HuH-7.5 (cell line): ENCODE data around the gene ZNF382.
A peak's percentile ranks its signal among the peaks of the same experiment; 100 is the strongest.
"Not testable (repeated sequence)": the region's sequence is repeated elsewhere in the genome, so short reads cannot be mapped to it uniquely, and the experiment has no call there.

Source experiments
- DNase-seq: peaks from one replicate; pipeline ENCODE4 v3.0.0; 2011; ENCODE audit warnings: low spot score

Gene ZNF382

GRCh38 chr19:36605101-36605876, at the start of gene ZNF382:
Gene ZNF382, plus strand, starts transcription at chr19:36605313. Its CDS starts 4,602 bp downstream, at chr19:36609915.
- peak; percentile 32 for DNase-seq

GRCh38 chr19:36564391-36564790, 40.7 kb upstream of the ZNF382 start:
- no peak for DNase-seq

GRCh38 chr19:36572593-36573019, 32.5 kb upstream of the ZNF382 start:
- DNase-seq, result no peak

GRCh38 chr19:36573020-36573894, 31.9 kb upstream of the ZNF382 start, which contains the start of gene ZNF529:
Gene ZNF529, minus strand, starts transcription at chr19:36573292. Its CDS starts 946 bp downstream, at chr19:36572346.
- DNase-seq, result peak; percentile 87

- DNase-seq, result no peak
Observed at GRCh38 chr19:36573895-36574720, 31.0 kb upstream of the ZNF382 start.

- no peak for DNase-seq
Observed at GRCh38 chr19:36574741-36575140, 30.4 kb upstream of the ZNF382 start.

GRCh38 chr19:36577271-36577996, 27.7 kb upstream of the ZNF382 start:
- no peak for DNase-seq

- no peak for DNase-seq
Observed at GRCh38 chr19:36579255-36579654, 25.9 kb upstream of the ZNF382 start.

GRCh38 chr19:36602681-36603080, 2.4 kb upstream of the ZNF382 start:
- not testable (repeated sequence) for DNase-seq

GRCh38 chr19:36604656-36605100, 435 bp upstream of the ZNF382 start:
- DNase-seq, result no peak

- DNase-seq, result no peak
Observed at GRCh38 chr19:36605877-36606478, 865 bp downstream of the ZNF382 start.

- no peak for DNase-seq
Observed at GRCh38 chr19:36627057-36627456, 21.9 kb downstream of the ZNF382 start.

GRCh38 chr19:36635342-36635741, 30.2 kb downstream of the ZNF382 start:
- DNase-seq, result no peak

GRCh38 chr19:36638862-36639510, 33.9 kb downstream of the ZNF382 start:
- no peak for DNase-seq

- DNase-seq, result no peak
Observed at GRCh38 chr19:36646746-36647145, 41.6 kb downstream of the ZNF382 start.

- no peak for DNase-seq
Observed at GRCh38 chr19:36652958-36653357, 47.8 kb downstream of the ZNF382 start.

GRCh38 chr19:36665832-36666231, 60.7 kb downstream of the ZNF382 start:
- DNase-seq, result no peak

GRCh38 chr19:36668646-36669045, 63.5 kb downstream of the ZNF382 start:
- no peak for DNase-seq

- DNase-seq, result no peak
Observed at GRCh38 chr19:36672368-36672767, 67.3 kb downstream of the ZNF382 start.

GRCh38 chr19:36674201-36674600, 69.1 kb downstream of the ZNF382 start:
- DNase-seq, result no peak
